Upper lobe of left lung (tissue), 4 donors: Measurements from ENCODE around the gene IGSF21.

Source experiments
- EP300 ChIP-seq, 4 donors: sonication (generic); formaldehyde crosslinking; IDR thresholded peaks; one replicate each; pipeline ENCODE4 v1.5.1; 2017; ENCODE audit warnings: antibody characterized with exemption in 4 of 4, control low read depth in 2 of 4
- POLR2A ChIP-seq, 4 donors: fragments of 450-650 bp; IDR thresholded peaks; one replicate each; pipeline ENCODE4 v1.5.1; 2016 to 2017; ENCODE audit warnings: antibody characterized with exemption in 4 of 4, mild to moderate bottlenecking in 2 of 4
- POLR2AphosphoS5 ChIP-seq, 2 donors: sonication (generic); formaldehyde crosslinking; IDR thresholded peaks; one replicate each; pipeline ENCODE4 v1.5.1; 2017; ENCODE audit warnings: antibody characterized with exemption in 2 of 2
- TF ChIP-seq, protein P1 (sequence below), 6 experiments: fragments of 450-650 bp in 4 of 6; fragments of 200-600 bp in 2 of 6; sonication (generic) in 2 of 6; IDR thresholded peaks; one replicate each; pipeline ENCODE4 v1.5.1; 2016 to 2019; ENCODE audit warnings: antibody characterized with exemption in 6 of 6

DNA sequence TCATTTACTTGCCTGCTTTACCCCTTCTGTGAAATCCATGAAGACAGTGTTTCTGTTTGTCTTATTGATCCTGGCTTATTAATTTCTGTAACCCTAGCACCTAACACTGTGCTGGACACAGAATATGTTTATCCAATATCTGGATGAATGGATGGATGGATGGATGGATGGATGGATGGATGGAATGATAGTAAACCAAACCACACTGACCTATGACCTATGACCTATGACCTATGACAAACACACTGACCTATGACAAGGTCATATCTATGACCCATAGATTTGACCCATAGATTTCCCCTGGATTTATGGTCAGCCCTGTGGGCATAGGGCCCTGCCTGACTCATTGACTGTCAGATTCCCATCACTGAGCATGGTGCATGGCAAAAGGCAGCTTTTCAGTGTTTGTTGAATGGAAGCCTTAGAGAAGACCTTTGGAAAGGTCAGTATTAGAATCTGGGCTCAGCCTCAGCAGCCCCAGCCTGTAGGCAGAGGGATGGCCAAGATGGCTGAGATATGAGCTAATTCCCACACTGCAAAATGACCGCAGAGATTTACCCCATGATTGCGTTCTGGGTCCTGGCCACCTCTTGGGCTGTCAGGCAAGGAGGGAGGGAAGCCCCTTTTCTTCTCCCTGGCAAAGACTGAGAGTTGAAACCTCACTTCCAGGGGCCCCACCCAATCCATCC is 24.6 kb downstream of the IGSF21 start:
- TF ChIP-seq, protein P1, sequence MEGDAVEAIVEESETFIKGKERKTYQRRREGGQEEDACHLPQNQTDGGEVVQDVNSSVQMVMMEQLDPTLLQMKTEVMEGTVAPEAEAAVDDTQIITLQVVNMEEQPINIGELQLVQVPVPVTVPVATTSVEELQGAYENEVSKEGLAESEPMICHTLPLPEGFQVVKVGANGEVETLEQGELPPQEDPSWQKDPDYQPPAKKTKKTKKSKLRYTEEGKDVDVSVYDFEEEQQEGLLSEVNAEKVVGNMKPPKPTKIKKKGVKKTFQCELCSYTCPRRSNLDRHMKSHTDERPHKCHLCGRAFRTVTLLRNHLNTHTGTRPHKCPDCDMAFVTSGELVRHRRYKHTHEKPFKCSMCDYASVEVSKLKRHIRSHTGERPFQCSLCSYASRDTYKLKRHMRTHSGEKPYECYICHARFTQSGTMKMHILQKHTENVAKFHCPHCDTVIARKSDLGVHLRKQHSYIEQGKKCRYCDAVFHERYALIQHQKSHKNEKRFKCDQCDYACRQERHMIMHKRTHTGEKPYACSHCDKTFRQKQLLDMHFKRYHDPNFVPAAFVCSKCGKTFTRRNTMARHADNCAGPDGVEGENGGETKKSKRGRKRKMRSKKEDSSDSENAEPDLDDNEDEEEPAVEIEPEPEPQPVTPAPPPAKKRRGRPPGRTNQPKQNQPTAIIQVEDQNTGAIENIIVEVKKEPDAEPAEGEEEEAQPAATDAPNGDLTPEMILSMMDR (IDR thresholded peaks at IDR 0.05) = no peak
- TF ChIP-seq POLR2AphosphoS5 (IDR thresholded peaks at IDR 0.05) (no peak), EP300 (IDR thresholded peaks at IDR 0.05) (no peak), POLR2A (IDR thresholded peaks at IDR 0.05) (no peak)
